ENCODE measurements around the gene SOS2.

DNA sequence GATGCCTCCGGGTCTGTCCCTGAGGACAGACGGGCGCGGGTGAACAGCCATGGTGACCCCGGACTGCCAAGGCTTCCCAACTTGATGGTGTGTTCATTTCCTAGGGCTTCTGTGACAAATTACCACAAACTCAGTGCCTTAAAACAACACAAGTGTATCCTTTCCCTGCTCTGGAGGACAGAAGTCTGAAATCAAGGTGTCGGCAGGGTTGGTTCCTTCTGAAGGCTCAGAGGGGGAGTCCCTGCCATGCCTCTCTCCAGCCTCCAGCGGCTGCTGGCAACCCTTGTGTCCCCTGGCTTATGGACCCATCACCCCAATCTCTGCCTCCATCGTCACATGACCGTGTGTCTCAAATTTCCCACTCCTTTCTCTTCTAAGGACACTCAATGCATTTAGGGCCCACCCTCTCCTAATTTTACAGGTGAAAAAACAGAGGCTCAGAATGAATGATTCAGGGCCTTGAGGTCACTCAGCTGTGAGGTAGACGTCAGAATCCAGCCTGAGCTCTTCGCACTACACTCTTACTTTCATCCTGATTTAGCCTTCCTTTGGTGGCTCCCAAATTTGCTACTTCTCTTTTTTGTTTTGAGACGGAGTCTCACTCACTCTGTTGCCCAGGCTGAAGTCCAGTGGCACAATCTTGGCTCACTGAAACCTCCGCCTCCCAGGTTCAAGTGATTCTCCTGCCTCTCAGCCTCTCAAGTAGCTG, 160.4 kb downstream of the SOS2 start:
- no peak for TF ChIP-seq EZH2phosphoT487 (IDR thresholded peaks at IDR 0.05; ENCODE audit: borderline replicate concordance, low read depth, low read length)
- TF ChIP-seq, protein P1, sequence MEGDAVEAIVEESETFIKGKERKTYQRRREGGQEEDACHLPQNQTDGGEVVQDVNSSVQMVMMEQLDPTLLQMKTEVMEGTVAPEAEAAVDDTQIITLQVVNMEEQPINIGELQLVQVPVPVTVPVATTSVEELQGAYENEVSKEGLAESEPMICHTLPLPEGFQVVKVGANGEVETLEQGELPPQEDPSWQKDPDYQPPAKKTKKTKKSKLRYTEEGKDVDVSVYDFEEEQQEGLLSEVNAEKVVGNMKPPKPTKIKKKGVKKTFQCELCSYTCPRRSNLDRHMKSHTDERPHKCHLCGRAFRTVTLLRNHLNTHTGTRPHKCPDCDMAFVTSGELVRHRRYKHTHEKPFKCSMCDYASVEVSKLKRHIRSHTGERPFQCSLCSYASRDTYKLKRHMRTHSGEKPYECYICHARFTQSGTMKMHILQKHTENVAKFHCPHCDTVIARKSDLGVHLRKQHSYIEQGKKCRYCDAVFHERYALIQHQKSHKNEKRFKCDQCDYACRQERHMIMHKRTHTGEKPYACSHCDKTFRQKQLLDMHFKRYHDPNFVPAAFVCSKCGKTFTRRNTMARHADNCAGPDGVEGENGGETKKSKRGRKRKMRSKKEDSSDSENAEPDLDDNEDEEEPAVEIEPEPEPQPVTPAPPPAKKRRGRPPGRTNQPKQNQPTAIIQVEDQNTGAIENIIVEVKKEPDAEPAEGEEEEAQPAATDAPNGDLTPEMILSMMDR (conservative IDR thresholded peaks at IDR 0.05; ENCODE audit: low read length), result no peak

Measured in OCI-LY7 (cell line).